Gastrocnemius medialis (tissue), 4 donors: ENCODE results near the gene CMTM7.

Source experiments
- POLR2A ChIP-seq, 2 donors: fragments of 450-650 bp; IDR thresholded peaks; one replicate each; pipeline ENCODE4 v1.6.1; 2017; ENCODE audit warnings: antibody characterized with exemption in 2 of 2, mild to moderate bottlenecking in 2 of 2, moderate library complexity in 2 of 2
- TF ChIP-seq, protein P1 (sequence below), 5 experiments: fragments of 450-650 bp in 3 of 5; fragments of 200-600 bp in 2 of 5; sonication (generic) in 2 of 5; IDR thresholded peaks in 4 of 5; conservative IDR thresholded peaks in 1 of 5; 1 replicate in 4 of 5; 2 replicates in 1 of 5; pipeline ENCODE4 v1.5.1; 2016 to 2019; ENCODE audit warnings: antibody characterized with exemption in 5 of 5, mild to moderate bottlenecking in 3 of 5, moderate library complexity in 3 of 5

DNA sequence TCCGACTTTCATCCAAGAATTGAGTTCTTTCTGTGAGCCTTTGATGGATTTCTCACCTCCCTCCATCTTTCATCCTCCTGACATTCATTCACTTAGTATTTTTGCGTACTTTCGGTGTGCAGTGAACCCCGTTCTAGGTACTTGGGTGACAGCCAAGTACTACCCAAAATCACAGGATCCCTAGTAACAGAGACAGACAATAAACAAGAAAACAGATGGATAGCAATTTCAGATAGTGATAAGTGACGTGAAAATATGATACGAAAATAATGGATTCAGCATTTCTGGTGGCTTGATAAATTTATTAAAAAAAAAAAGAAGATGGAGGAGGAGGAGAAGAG is 111.3 kb downstream of the CMTM7 start:
- TF ChIP-seq POLR2A (IDR thresholded peaks at IDR 0.05), result no peak
- TF ChIP-seq, protein P1, sequence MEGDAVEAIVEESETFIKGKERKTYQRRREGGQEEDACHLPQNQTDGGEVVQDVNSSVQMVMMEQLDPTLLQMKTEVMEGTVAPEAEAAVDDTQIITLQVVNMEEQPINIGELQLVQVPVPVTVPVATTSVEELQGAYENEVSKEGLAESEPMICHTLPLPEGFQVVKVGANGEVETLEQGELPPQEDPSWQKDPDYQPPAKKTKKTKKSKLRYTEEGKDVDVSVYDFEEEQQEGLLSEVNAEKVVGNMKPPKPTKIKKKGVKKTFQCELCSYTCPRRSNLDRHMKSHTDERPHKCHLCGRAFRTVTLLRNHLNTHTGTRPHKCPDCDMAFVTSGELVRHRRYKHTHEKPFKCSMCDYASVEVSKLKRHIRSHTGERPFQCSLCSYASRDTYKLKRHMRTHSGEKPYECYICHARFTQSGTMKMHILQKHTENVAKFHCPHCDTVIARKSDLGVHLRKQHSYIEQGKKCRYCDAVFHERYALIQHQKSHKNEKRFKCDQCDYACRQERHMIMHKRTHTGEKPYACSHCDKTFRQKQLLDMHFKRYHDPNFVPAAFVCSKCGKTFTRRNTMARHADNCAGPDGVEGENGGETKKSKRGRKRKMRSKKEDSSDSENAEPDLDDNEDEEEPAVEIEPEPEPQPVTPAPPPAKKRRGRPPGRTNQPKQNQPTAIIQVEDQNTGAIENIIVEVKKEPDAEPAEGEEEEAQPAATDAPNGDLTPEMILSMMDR (IDR thresholded peaks at IDR 0.05 in 4 of 5, conservative IDR thresholded peaks at IDR 0.05 in 1 of 5), result no peak
